D721Med (cell line): Measurements from ENCODE around the gene USP24.
"Not testable (repeated sequence)": the region's sequence is repeated elsewhere in the genome, so short reads cannot be mapped to it uniquely, and the experiment has no call there.

Experiments used
- DNase-seq: peaks from one replicate; pipeline ENCODE4 v3.0.0; 2011; ENCODE audit warnings: low spot score; ENCODE audit not compliant: insufficient read length
- FAIRE-seq: peaks from 2 replicates; lab custom pipeline; 2011; peaks lifted over from hg19 to GRCh38; lab: Jason Lieb, UNC
- CTCF ChIP-seq: IDR thresholded peaks from 2 replicates; pipeline ENCODE4 v1.5.1; 2012; ENCODE audit warnings: mild to moderate bottlenecking, control low read depth; ENCODE audit not compliant: insufficient read depth; ENCODE audit errors: missing control alignments

Gene USP24

DNA sequence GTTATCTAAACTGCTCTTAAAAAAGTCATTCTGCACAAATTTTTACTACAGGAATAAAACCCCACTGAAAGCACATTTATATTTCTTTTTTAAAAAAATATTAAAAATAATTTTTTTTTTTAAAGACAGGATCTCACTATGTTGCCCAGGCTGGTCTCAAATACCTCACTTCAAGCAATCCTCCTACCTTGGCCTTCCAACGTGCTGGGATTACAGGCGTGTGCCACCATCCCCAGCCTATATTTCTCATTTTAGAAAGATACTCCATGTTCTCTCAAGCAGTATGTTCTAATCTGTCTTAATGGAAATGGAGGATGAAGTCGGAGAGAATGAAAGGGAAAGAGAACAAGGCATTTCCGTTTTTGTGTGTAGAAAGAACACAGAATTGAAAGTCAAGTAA is 17.1 kb downstream of the USP24 start:
- TF ChIP-seq CTCF, result no peak
- FAIRE-seq, result no peak
- no peak for DNase-seq

DNA sequence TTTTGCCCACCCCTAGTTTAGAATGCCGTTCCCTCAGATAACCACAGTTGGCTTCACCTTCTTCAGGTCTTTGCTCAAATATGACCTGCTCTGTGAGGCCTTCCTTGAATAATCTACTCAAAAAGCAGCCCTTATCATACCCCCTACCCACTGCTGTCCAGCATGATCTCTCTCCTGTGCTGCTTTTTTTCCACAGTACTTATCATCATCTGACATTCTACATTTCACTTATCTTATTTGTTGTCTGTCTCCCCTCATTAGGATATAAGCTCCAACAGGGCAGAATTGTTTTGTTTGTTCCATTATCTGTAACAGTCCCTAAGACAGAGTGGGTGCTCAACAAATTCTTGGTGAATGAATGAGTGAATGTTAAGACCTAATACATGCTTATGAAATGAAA is 18.1 kb downstream of the USP24 start:
- no peak for DNase-seq
- TF ChIP-seq CTCF, result no peak
- FAIRE-seq, result no peak

DNA sequence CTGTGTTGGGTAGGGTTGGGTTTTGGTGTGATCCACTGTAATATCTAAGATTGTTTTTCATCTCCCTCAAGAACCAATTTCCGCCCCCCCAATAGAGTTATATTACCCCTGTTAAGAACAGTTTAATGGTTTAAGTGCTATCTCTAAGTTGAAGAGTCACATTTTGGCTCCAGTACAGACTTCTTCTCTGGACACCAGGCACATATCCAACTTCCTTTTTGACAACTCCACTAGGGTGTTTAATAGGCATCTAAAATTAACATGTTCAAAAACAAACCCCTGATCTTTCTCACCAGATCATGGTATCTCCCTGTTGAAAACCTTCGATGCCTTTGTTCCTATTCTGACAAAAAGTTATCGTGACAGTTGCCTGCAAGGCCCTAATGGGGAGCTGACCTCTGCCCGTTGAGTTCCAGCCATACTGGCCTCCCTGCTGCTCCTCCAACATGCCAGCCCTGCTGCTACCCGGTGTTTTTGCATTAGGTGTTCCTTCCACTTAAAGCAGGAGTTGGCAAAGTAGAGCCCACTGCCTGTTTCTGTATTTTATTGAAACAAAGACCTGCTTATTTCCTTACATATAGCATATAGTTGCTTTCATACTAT is 18.6 kb downstream of the USP24 start:
- no peak for FAIRE-seq
- no peak for TF ChIP-seq CTCF
- no peak for DNase-seq

DNA sequence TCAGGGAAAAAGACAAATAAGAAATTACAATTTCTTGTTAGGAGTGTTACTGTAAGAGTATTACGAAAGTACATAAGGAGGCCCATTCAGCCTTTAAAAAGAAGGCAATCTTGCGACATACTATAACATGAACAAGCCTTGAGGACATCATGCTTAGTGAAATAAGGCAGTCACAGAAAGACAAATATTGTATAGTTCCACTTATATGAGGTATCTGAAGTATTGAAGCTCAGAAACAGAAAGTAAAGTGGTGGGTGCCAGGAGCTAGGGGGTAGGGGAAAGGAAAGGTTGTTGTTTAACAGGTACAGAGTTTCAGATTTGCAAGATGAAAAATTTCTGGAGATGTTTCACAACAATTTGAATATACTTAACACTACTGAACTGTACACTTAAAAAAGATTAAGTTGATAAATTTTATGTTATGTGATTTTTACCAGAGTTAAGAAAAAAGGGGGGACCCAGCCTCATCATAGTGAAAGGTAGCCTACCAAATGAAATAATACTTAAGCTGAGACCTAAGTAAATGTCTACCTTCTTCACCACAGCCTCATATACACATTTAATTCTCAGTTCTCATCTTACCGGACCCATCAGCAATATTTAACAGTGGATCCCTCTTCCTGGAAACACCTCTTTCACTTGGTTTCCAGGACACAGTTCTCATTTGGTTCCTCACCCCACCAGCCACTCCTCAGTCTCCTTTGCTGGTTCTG is 19.5 kb downstream of the USP24 start:
- FAIRE-seq (no peak), DNase-seq (no peak)
- no peak for TF ChIP-seq CTCF

DNA sequence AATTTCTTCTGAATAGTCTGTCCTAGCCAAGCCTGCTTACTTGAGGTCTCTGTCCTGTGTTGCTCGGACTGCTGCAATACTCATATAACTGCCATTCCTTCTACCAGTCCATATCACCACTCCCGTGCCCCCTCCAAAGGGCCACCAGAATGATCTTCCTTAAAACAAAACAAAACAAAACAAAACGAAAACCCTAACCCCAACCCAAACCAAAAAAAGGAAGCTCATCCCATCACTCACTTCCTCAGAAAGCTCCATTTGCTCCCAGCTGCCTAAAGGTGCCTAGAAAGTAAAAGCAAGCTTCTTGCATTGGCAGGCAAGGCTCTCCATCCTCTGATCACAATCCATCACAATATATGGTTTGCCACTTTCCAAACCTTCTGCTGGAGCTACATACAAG is 20.3 kb downstream of the USP24 start:
- DNase-seq, result no peak
- no peak for FAIRE-seq
- TF ChIP-seq CTCF, result no peak

DNA sequence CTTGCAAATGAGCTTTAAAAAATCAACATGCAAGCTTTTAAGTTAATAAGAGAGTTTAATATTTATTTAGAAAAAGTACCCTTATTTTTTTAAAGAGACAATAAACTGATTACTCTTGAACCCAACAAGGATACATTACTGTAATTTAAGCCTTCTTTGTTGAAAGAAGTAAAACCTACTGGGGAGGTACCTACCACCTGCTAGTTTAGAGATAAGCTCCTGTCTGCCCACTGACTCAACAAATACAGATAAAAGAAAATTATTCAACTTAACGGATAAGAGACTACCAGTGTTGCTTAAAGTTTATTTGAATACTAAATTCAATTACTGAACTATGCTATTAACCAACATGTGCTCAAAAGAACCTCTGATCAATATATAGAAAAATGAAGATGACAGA is 23.1 kb downstream of the USP24 start:
- no peak for TF ChIP-seq CTCF
- no peak for DNase-seq
- peak; percentile 70 for FAIRE-seq

GRCh38 chr1:55191219-55191952 is 23.8 kb downstream of the USP24 start:
- not testable (repeated sequence) for DNase-seq
- FAIRE-seq, result peak; percentile 61
